ENCODE measurements around the gene RNF128.

DNA sequence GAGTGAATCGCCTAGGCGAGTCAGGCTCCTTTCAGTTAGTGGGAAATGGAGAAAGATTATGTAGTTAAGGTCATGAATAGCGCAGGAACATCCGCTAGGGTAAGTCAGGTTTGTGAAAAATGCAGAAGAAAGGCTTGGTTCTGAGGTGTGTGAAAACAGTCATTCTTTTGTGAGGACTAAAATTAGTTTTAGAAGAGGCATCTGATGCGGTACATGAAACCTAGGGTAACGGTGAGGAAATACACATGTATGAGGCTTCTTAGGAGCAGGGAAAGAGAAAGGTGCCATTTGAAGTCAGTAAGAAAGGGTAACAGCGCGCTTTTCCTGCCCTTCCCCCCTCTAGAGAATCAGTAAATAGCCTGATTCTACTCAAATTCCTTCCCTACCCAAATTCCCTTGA is 570 bp upstream of the RNF128 start:
- TF ChIP-seq, protein P1, sequence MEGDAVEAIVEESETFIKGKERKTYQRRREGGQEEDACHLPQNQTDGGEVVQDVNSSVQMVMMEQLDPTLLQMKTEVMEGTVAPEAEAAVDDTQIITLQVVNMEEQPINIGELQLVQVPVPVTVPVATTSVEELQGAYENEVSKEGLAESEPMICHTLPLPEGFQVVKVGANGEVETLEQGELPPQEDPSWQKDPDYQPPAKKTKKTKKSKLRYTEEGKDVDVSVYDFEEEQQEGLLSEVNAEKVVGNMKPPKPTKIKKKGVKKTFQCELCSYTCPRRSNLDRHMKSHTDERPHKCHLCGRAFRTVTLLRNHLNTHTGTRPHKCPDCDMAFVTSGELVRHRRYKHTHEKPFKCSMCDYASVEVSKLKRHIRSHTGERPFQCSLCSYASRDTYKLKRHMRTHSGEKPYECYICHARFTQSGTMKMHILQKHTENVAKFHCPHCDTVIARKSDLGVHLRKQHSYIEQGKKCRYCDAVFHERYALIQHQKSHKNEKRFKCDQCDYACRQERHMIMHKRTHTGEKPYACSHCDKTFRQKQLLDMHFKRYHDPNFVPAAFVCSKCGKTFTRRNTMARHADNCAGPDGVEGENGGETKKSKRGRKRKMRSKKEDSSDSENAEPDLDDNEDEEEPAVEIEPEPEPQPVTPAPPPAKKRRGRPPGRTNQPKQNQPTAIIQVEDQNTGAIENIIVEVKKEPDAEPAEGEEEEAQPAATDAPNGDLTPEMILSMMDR (IDR thresholded peaks at IDR 0.05) = no peak
- no peak for TF ChIP-seq POLR2A (IDR thresholded peaks at IDR 0.05)
